Activated B cell treated with CpG ODN at 0.5 μM for 24 hours (primary cell): ENCODE measurements around the gene OVAAL. TPM values are rescaled to one million over a fixed set of nuclear protein-coding genes. Genes with fewer than 3 reads are reported as not detected.

Experiments used
- ATAC-seq: fragments of 200-7000 bp; cut with Tn5 transposase; one replicate; pipeline ENCODE4 v1.10.0; 2021; ENCODE audit warnings: low read depth, mild to moderate bottlenecking, moderate library complexity
- CTCF ChIA-PET: fragments of 350-600 bp; sonication (Branson Sonifier 250); formaldehyde crosslinking; loops from one replicate; lab custom pipeline; 2021; ENCODE audit warnings: antibody characterized with exemption; lab: Charles Lee
- POLR2A ChIA-PET: fragments of 350-600 bp; sonication (Branson Sonifier 250); formaldehyde crosslinking; loops from one replicate; lab custom pipeline; 2021; ENCODE audit warnings: antibody characterized with exemption; lab: Charles Lee
- DNase-seq: peaks from one replicate; pipeline ENCODE4 v3.0.0; 2022
- H3K27ac Mint-ChIP-seq: one replicate; pipeline ENCODE4 v1.8.0; 2020; ENCODE audit warnings: mixed read lengths
- H3K27me3 Mint-ChIP-seq: one replicate; pipeline ENCODE4 v1.8.0; 2021; ENCODE audit warnings: mixed read lengths
- H3K36me3 Mint-ChIP-seq: one replicate; pipeline ENCODE4 v1.8.0; 2021; ENCODE audit warnings: low read depth, mixed read lengths
- H3K4me1 Mint-ChIP-seq: one replicate; pipeline ENCODE4 v1.8.0; 2021; ENCODE audit warnings: mixed read lengths
- H3K4me3 Mint-ChIP-seq: one replicate; pipeline ENCODE4 v1.8.0; 2020; ENCODE audit warnings: mild to moderate bottlenecking, mixed read lengths
- H3K9me3 Mint-ChIP-seq: one replicate; pipeline ENCODE4 v1.8.0; 2020; ENCODE audit warnings: mixed read lengths
- CTCF ChIP-seq: fragments of 200-600 bp; IDR thresholded peaks from one replicate; pipeline ENCODE4 v1.8.0; 2022; ENCODE audit warnings: antibody characterized with exemption, mild to moderate bottlenecking
- intact Hi-C: fragments of 100-400 bp; cut with micrococcal nuclease; formaldehyde crosslinking; loops from one replicate; pipeline ENCODE4 v1.15.1; 2024
- total RNA-seq: library from RNA; stranded (reverse); gene quantifications from 2 replicates; pipeline ENCODE4 v1.2.3, GENCODE V29; 2022

OVAAL gene
- total RNA-seq, 1 donor from 2014 or later, result not detected

- POLR2A ChIA-PET, result no interaction called here
- DNase-seq (no peak), ATAC-seq (no peak)
- intact Hi-C loops, result no loop called here
- no peak for TF ChIP-seq CTCF
- Mint-ChIP-seq H3K36me3 (no peaks in the 10 kb centered on the region), H3K27me3 (peaks cover 11% of the 10 kb centered on the region), H3K4me1 (no peaks in the 10 kb centered on the region), H3K4me3 (no peak overlapping the region), H3K9me3 (no peaks in the 10 kb centered on the region), H3K27ac (no peak overlapping the region)
- CTCF ChIA-PET, result no interaction called here
Measured at GRCh38 chr1:180579961-180580611, 21.3 kb downstream of the OVAAL start.

- no peak for TF ChIP-seq CTCF
- DNase-seq (no peak), ATAC-seq (no peak)
- intact Hi-C loops, result no loop called here
- Mint-ChIP-seq H3K27ac (no peak overlapping the region), H3K9me3 (no peaks in the 10 kb centered on the region), H3K27me3 (peaks cover 11% of the 10 kb centered on the region), H3K4me1 (no peaks in the 10 kb centered on the region), H3K4me3 (no peak overlapping the region), H3K36me3 (no peaks in the 10 kb centered on the region)
- POLR2A ChIA-PET, result no interaction called here
- CTCF ChIA-PET, result no interaction called here
Measured at GRCh38 chr1:180581635-180582039, 22.9 kb downstream of the OVAAL start.

- TF ChIP-seq CTCF, result no peak
- Mint-ChIP-seq H3K27me3 (peaks cover 10% of the 10 kb centered on the region), H3K4me3 (no peak overlapping the region)
Measured at GRCh38 chr1:180584869-180585268, 26.1 kb downstream of the OVAAL start.

GRCh38 chr1:180585994-180586359, 27.2 kb downstream of the OVAAL start:
- CTCF ChIA-PET, result no interaction called here
- ATAC-seq (no peak), DNase-seq (no peak)
- Mint-ChIP-seq H3K27me3 (peaks cover 10% of the 10 kb centered on the region), H3K9me3 (peaks cover 3% of the 10 kb centered on the region), H3K4me3 (no peak overlapping the region), H3K36me3 (no peaks in the 10 kb centered on the region), H3K4me1 (no peaks in the 10 kb centered on the region), H3K27ac (no peak overlapping the region)
- intact Hi-C loops, result no loop called here
- POLR2A ChIA-PET, result no interaction called here
- TF ChIP-seq CTCF, result no peak

More at GRCh38 chr1:180584869-180585268, 26.1 kb downstream of the OVAAL start:
- H3K4me1 Mint-ChIP-seq, result no peaks in the 10 kb centered on the region
- no peak overlapping the region for H3K27ac Mint-ChIP-seq
- intact Hi-C loops, result no loop called here
- ATAC-seq, result no peak
- POLR2A ChIA-PET, result no interaction called here
- no peak for DNase-seq
- no peaks in the 10 kb centered on the region for H3K36me3 Mint-ChIP-seq
- CTCF ChIA-PET, result no interaction called here
- H3K9me3 Mint-ChIP-seq, result peaks cover 3% of the 10 kb centered on the region

GRCh38 chr1:180586671-180587155, 27.9 kb downstream of the OVAAL start:
- H3K27me3 Mint-ChIP-seq, result peaks cover 9% of the 10 kb centered on the region
- H3K9me3 Mint-ChIP-seq, result peaks cover 3% of the 10 kb centered on the region
- H3K4me3 Mint-ChIP-seq, result no peak overlapping the region
- H3K27ac Mint-ChIP-seq, result no peak overlapping the region
- no peaks in the 10 kb centered on the region for H3K4me1 Mint-ChIP-seq
- DNase-seq, result no peak
- no peaks in the 10 kb centered on the region for H3K36me3 Mint-ChIP-seq
- no peak for TF ChIP-seq CTCF
- intact Hi-C loops, result no loop called here
- ChIA-PET POLR2A (no interaction called here), CTCF (no interaction called here)
- ATAC-seq, result no peak
